Gastroesophageal sphincter (tissue), 3 donors: ENCODE data around the gene EIF4EBP2.

Experiments used
- POLR2A ChIP-seq, 2 donors: fragments of 450-650 bp; IDR thresholded peaks; one replicate each; pipeline ENCODE4 v1.6.1; 2017; ENCODE audit warnings: antibody characterized with exemption in 2 of 2, mild to moderate bottlenecking in 2 of 2, moderate library complexity in 1 of 2
- TF ChIP-seq, protein P1 (sequence below), 4 experiments: fragments of 200-600 bp in 2 of 4; fragments of 450-650 bp in 2 of 4; sonication (generic) in 1 of 4; IDR thresholded peaks; one replicate each; pipeline ENCODE4 v1.5.1; 2017 to 2019; ENCODE audit warnings: antibody characterized with exemption in 4 of 4, mild to moderate bottlenecking in 2 of 4, moderate library complexity in 2 of 4

DNA sequence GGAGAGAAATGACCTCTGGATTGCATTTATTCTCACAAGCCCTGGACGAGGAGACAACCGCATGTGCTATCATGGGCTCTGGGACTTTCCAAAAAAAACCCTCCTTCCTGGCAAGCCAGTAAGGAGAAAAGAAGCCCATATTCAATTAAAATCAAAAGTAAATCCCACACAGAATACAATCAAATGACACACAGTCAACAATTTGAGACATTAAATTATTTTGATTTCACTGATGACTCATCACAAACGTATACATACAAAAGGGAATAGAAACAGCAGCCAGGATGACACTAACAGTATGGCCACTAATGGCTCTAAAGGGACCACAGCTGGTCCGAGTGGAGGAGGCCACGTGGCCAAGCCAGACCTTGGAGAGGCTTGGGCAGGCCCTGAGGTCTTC is 46.4 kb upstream of the EIF4EBP2 start:
- TF ChIP-seq, protein P1, sequence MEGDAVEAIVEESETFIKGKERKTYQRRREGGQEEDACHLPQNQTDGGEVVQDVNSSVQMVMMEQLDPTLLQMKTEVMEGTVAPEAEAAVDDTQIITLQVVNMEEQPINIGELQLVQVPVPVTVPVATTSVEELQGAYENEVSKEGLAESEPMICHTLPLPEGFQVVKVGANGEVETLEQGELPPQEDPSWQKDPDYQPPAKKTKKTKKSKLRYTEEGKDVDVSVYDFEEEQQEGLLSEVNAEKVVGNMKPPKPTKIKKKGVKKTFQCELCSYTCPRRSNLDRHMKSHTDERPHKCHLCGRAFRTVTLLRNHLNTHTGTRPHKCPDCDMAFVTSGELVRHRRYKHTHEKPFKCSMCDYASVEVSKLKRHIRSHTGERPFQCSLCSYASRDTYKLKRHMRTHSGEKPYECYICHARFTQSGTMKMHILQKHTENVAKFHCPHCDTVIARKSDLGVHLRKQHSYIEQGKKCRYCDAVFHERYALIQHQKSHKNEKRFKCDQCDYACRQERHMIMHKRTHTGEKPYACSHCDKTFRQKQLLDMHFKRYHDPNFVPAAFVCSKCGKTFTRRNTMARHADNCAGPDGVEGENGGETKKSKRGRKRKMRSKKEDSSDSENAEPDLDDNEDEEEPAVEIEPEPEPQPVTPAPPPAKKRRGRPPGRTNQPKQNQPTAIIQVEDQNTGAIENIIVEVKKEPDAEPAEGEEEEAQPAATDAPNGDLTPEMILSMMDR (IDR thresholded peaks at IDR 0.05), result no peak
- TF ChIP-seq POLR2A (IDR thresholded peaks at IDR 0.05), result no peak
